WERI-Rb-1 (cell line): ENCODE measurements around the gene EFR3B.

Source experiments
- DNase-seq: peaks from one replicate; pipeline ENCODE4 v3.0.0-alpha.2; 2020
- H3K27ac ChIP-seq: fragments of 250-450 bp; sonication (Bioruptor Pico); 2 replicates; pipeline ENCODE4 v1.5.1; 2020; ENCODE audit warnings: mild to moderate bottlenecking, moderate library complexity
- H3K27me3 ChIP-seq: fragments of 250-450 bp; sonication (Bioruptor Pico); 2 replicates; pipeline ENCODE4 v1.5.1; 2021; ENCODE audit warnings: mild to moderate bottlenecking, low read depth, moderate library complexity; ENCODE audit not compliant: insufficient read depth, severe bottlenecking
- H3K36me3 ChIP-seq: fragments of 250-450 bp; sonication (Bioruptor Pico); 2 replicates; pipeline ENCODE4 v1.5.1; 2020; ENCODE audit warnings: mild to moderate bottlenecking, moderate library complexity
- H3K4me3 ChIP-seq: 2 replicates; pipeline ENCODE4 v1.5.1; 2011; ENCODE audit warnings: low read depth, mild to moderate bottlenecking, control low read depth, low read length
- H3K9me3 ChIP-seq: fragments of 250-450 bp; sonication (Bioruptor Pico); 2 replicates; pipeline ENCODE4 v1.5.1; 2021; ENCODE audit warnings: mild to moderate bottlenecking, moderate library complexity; ENCODE audit not compliant: severe bottlenecking
- CTCF ChIP-seq: IDR thresholded peaks from 2 replicates; pipeline ENCODE4 v1.5.1; 2011; ENCODE audit warnings: low read depth, mild to moderate bottlenecking, control low read depth, inconsistent platforms, low read length

Gene EFR3B

DNA sequence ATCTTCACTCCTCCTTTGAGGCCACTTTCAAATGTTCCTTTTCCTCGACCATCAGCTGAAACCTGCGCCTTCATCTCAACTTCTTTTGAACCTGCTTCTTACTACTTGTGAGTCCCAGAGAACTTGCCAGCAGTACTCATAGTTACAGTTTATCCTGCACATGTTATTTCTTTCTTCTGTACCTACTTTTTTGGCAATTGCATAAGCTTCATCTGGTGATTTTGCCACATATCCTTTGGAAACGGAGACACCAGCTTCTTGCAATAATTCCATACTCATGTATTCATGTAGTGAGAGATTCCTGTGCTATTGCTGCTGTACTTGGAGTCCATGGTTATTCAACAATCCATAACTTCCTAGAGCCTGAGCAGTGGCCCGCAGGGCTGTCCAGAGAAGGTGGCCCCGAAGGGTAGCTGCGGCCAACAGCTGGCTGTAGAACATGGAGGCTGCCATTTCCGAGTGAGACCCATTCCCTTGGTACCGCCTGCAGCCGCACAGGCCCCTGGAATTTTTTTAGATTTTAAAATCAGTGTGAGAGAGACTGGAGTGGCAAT lies 39.4 kb downstream of the EFR3B start:
- H3K36me3 ChIP-seq: no peaks in the 10 kb centered on the region
- H3K4me3 ChIP-seq: no peak overlapping the region
- TF ChIP-seq CTCF: no peak
- DNase-seq: no peak
- no peaks in the 10 kb centered on the region for H3K9me3 ChIP-seq
- H3K27ac ChIP-seq: no peak overlapping the region
- H3K27me3 ChIP-seq: no peaks in the 10 kb centered on the region

DNA sequence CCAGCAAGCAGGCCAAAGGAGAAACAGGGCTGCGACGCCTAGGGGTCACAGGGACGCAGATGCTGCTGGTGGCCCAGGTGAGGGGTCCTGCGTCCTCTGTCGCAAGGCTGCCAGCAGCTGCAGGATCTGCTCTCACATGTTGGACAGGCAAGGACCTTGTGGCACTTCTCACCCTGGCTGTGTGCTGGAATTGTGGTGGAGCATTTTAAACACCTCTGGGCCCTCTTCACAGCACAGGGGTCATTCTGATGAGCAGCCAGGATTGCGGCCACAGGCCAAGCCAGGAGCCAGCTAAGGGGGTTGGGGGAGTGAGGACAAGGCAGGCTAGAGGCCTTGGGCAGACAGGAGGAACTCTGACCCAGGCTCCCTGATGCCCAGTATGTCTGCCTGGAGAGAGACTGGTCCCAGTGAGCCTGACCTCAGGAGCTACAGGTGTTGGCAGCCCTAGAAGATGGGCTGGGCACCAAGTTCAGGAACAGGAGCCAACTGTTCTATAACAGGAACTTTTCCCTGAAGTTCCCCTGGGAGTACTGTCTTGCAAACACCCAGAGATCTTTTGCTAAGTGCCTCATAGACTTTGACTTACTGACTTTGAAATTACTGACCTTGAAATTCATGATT lies 40.2 kb downstream of the EFR3B start:
- no peak overlapping the region for H3K4me3 ChIP-seq
- no peaks in the 10 kb centered on the region for H3K36me3 ChIP-seq
- DNase-seq: no peak
- H3K27ac ChIP-seq: no peak overlapping the region
- TF ChIP-seq CTCF: no peak
- no peaks in the 10 kb centered on the region for H3K9me3 ChIP-seq
- no peaks in the 10 kb centered on the region for H3K27me3 ChIP-seq

- TF ChIP-seq CTCF: no peak
- Histone ChIP-seq H3K9me3 (no peaks in the 10 kb centered on the region), H3K27me3 (no peaks in the 10 kb centered on the region), H3K36me3 (no peaks in the 10 kb centered on the region), H3K27ac (no peak overlapping the region), H3K4me3 (no peak overlapping the region)
- DNase-seq: no peak
Observed at GRCh38 chr2:25085761-25086560, 44.1 kb downstream of the EFR3B start.

- DNase-seq: no peak
Observed at GRCh38 chr2:25088817-25089516, 47.1 kb downstream of the EFR3B start.

More at GRCh38 chr2:25088817-25089516, 47.1 kb downstream of the EFR3B start:
- peaks cover 7% of the 10 kb centered on the region for H3K36me3 ChIP-seq
- no peak for TF ChIP-seq CTCF
- H3K27me3 ChIP-seq: no peaks in the 10 kb centered on the region
- H3K9me3 ChIP-seq: no peaks in the 10 kb centered on the region
- H3K4me3 ChIP-seq: no peak overlapping the region
- no peak overlapping the region for H3K27ac ChIP-seq
